A549 treated with AZD9567 at 1 μM for 4 hours (cell line): ENCODE measurements around the gene ZC3HAV1L. TPM values are rescaled to one million over a fixed set of nuclear protein-coding genes. Genes with fewer than 3 reads are reported as not detected.

Source experiments
- total RNA-seq: library from RNA; stranded (reverse); fragments of 200-300 nt; extraction: Qiagen RNA extraction; gene quantifications from 5 replicates; pipeline ENCODE4 v1.2.3, GENCODE V29; 2022; ENCODE audit not compliant: insufficient read depth

Gene ZC3HAV1L
- total RNA-seq = 4.9 to 7.8 TPM (median 6.7 TPM) in 5 replicates

DNA sequence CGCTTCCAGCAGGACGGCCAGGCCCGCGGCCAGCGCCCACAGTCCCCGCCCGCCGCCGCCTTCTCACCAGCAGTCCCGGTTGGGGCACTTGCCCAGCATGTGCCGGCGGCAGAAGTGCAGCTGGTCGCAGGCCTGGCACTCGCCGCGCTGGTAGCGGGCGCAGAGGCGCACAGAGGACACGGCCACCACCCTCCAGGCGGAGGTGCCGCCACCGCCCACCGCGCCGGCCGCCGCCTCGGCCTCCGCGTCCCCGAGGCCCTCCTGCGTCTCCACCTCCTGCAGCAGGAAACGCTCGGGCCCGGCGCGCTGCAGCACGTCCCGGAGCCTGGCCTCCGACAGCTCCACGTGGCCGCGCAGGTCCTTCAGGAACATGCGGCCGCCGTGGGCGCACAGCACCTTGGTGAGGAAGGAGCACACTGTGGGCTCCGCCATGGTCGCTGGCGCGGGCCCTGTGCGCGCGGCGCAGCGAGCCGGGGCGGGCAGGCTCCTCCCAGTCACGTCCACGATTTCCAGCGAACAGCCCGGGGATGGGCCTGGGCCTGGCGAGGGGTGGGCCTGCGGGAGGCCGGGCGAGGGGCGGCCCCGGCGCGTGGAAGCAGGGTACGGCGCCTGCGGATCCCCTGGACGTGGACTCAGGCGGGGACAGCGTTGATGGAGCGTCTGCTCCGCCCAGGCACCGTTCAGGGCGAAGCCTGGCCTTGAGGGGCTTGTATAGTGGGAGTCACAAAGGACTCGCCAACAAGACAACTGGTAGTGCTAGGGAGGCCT, at the start of gene ZC3HAV1L:
Gene ZC3HAV1L (minus strand): TSS at position 457 of the 768 bp plus-strand sequence. CDS start 25 bp downstream, at position 432.

DNA sequence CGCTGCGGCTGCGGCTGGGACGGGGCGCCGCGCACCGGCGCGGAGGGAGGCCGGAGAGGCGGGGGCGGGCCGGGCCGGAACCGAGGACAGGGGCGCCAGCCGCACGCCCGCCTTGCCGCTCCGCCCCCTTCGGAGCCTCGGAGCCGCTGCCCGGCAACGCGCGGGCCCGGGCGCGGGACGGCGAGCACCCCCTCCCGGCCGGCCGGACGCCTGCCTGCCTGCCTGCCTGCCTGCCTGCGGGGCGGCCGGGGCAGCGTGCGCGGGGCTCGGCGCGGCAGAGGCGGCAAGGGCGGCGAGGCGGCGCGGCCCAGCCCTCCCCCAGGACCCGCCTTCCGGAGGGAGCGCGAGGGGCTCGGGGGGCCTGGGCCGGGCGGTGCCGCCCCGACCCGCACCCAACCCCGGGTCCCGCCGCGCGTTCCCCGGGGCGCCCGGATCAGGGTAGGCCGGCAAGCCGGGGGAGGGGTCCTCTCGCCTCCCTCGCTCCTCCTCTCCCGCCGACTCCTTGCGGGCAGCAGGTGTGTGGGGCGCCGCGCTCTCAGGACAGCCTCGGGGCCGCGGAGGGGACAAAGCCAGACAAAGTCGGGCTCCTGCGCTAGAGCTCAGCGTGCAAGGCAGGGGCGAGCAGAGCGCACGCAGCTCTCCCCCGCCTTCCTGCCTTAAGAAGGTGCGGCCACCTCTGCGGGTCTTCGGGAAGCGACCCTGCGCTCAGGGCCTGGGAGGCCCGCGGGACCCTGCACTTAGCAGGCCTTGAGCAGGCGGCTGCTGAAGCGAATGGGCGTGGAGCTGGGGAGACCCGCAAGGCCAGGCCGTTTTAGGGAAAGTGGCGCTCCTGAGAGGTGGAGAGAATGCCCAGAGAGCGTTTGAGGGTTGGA, 54.3 kb downstream of the ZC3HAV1L start, which contains the start of gene KIAA1549:
Gene KIAA1549 (minus strand): TSS at position 58 of the 872 bp plus-strand sequence. CDS start 120 bp downstream, outside the sequence.

Other genes starting within 250 kb of the ZC3HAV1L start
- not detected in 5 replicates for gene TMEM213, start 238.0 kb downstream of the ZC3HAV1L start, total RNA-seq
- 0.14 to 0.21 TPM (median 0.19 TPM) in 4 of 5 replicates, not detected in the other for gene ATP6V0A4, start 237.8 kb downstream of the ZC3HAV1L start, total RNA-seq
- 4.6 to 5.9 TPM (median 5.9 TPM) in 5 replicates for gene KIAA1549, start 54.7 kb downstream of the ZC3HAV1L start, total RNA-seq
- gene ZC3HAV1, start 73.7 kb upstream of the ZC3HAV1L start, total RNA-seq = 28.1 to 35.7 TPM (median 30.1 TPM) in 5 replicates
- gene UBN2, start 195.2 kb upstream of the ZC3HAV1L start, total RNA-seq = 2.2 to 3.8 TPM (median 2.9 TPM) in 5 replicates